MM.1S (cell line): ENCODE results near the gene ANKZF1.
A peak's percentile ranks its signal among the peaks of the same experiment; 100 is the strongest.

ENCODE experiments used
- DNase-seq: peaks from one replicate; pipeline ENCODE4 v3.0.0-alpha.2; 2015
- H2AFZ ChIP-seq: fragments of 300-600 bp; sonication (generic); 2 replicates; pipeline ENCODE4 v1.6.0; 2016; ENCODE audit warnings: antibody characterized with exemption, low read length
- H3F3A ChIP-seq: fragments of 300-600 bp; sonication (generic); 2 replicates; pipeline ENCODE4 v1.6.1; 2016; ENCODE audit warnings: mild to moderate bottlenecking, antibody characterized with exemption, low read length, moderate library complexity, mixed read lengths; ENCODE audit not compliant: insufficient read depth
- H3K27ac ChIP-seq: fragments of 300-600 bp; sonication (generic); 2 replicates; pipeline ENCODE4 v1.5.1; 2016; ENCODE audit warnings: mild to moderate bottlenecking, low read length
- H3K27me3 ChIP-seq: fragments of 300-600 bp; sonication (generic); replicated peaks from 2 replicates; pipeline ENCODE4 v1.6.0; 2016; ENCODE audit warnings: low read length; ENCODE audit not compliant: insufficient read depth
- H3K36me3 ChIP-seq: fragments of 300-600 bp; sonication (generic); replicated peaks from 2 replicates; pipeline ENCODE4 v1.6.1; 2016; ENCODE audit warnings: mild to moderate bottlenecking, low read length, mixed read lengths; ENCODE audit not compliant: insufficient read depth
- H3K4me1 ChIP-seq: fragments of 300-600 bp; sonication (generic); 2 replicates; pipeline ENCODE4 v1.6.1; 2016; ENCODE audit warnings: low read length, mixed read lengths
- H3K4me2 ChIP-seq: fragments of 300-600 bp; sonication (generic); 2 replicates; pipeline ENCODE4 v1.6.0; 2016; ENCODE audit warnings: low read depth, low read length
- H3K4me3 ChIP-seq: fragments of 300-600 bp; sonication (generic); 2 replicates; pipeline ENCODE4 v1.5.1; 2016; ENCODE audit warnings: low read length, mixed read lengths
- H3K79me2 ChIP-seq: fragments of 300-600 bp; sonication (generic); 2 replicates; pipeline ENCODE4 v1.6.1; 2016; ENCODE audit warnings: mixed run types, low read length, mixed read lengths
- H3K9ac ChIP-seq: fragments of 300-600 bp; sonication (generic); 2 replicates; pipeline ENCODE4 v1.6.1; 2016; ENCODE audit warnings: low read length, mixed read lengths
- H3K9me2 ChIP-seq: fragments of 300-600 bp; sonication (generic); replicated peaks from 2 replicates; pipeline ENCODE4 v1.6.1; 2016; ENCODE audit warnings: mild to moderate bottlenecking, low read length, mixed read lengths; ENCODE audit not compliant: insufficient read depth
- H3K9me3 ChIP-seq: fragments of 300-600 bp; sonication (generic); replicated peaks from 2 replicates; pipeline ENCODE4 v1.6.1; 2016; ENCODE audit warnings: mild to moderate bottlenecking, low read length, mixed read lengths; ENCODE audit not compliant: insufficient read depth
- H4K20me1 ChIP-seq: fragments of 300-600 bp; sonication (generic); 2 replicates; pipeline ENCODE4 v1.6.1; 2016; ENCODE audit warnings: mild to moderate bottlenecking, low read length, moderate library complexity, mixed read lengths; ENCODE audit not compliant: insufficient read depth
- CTCF ChIP-seq: fragments of 300-600 bp; sonication (generic); IDR thresholded peaks from 2 replicates; pipeline ENCODE4 v1.5.1; 2016; ENCODE audit warnings: antibody characterized with exemption, low read length, mixed read lengths
- EZH2 ChIP-seq: fragments of 300-600 bp; sonication (generic); optimal IDR thresholded peaks from 2 replicates; pipeline ENCODE3; 2017; ENCODE audit warnings: low read depth, mild to moderate bottlenecking, antibody characterized with exemption, low read length, mixed read lengths
- EZH2phosphoT487 ChIP-seq: fragments of 300-600 bp; sonication (generic); IDR thresholded peaks from 2 replicates; pipeline ENCODE4 v1.6.1; 2018; ENCODE audit warnings: antibody characterized with exemption, low read length

ANKZF1 gene

GRCh38 chr2:219245899-219246230 is 16.3 kb downstream of the ANKZF1 start:
- peak overlapping the region; percentile 94 for H3K4me2 ChIP-seq
- peak overlapping the region; percentile 89 for H3K4me3 ChIP-seq
- H3K4me1 ChIP-seq: peaks cover 47% of the 10 kb centered on the region
- H3F3A ChIP-seq: peaks cover 31% of the 10 kb centered on the region
- no peaks in the 10 kb centered on the region for H3K27me3 ChIP-seq
- 0 out of 2 replicates have a peak, but pooled peaks cover 4% of the 10 kb centered on the region for H3K36me3 ChIP-seq
- H3K27ac ChIP-seq: peak overlapping the region; percentile 62; the same call in 1 of the 2 replicates
- peak overlapping the region; percentile 93 for H3K9ac ChIP-seq
- H3K9me3 ChIP-seq: no peaks in the 10 kb centered on the region
- H2AFZ ChIP-seq: peak overlapping the region; percentile 57; the same call in 1 of the 2 replicates
- H3K79me2 ChIP-seq: peaks cover 39% of the 10 kb centered on the region
- H4K20me1 ChIP-seq: no peaks in the 10 kb centered on the region
- DNase-seq: no peak
- no peaks in the 10 kb centered on the region for H3K9me2 ChIP-seq
- no peak for TF ChIP-seq EZH2phosphoT487
- TF ChIP-seq CTCF: no peak
- TF ChIP-seq EZH2: no peak

GRCh38 chr2:219246559-219246958 is 17.0 kb downstream of the ANKZF1 start:
- H3K9me3 ChIP-seq: no peaks in the 10 kb centered on the region
- no peak overlapping the region for H3K9ac ChIP-seq
- H3K79me2 ChIP-seq: peaks cover 46% of the 10 kb centered on the region
- H4K20me1 ChIP-seq: no peaks in the 10 kb centered on the region
- peaks cover 31% of the 10 kb centered on the region for H3F3A ChIP-seq
- no peak overlapping the region for H3K27ac ChIP-seq
- no peak for TF ChIP-seq EZH2
- no peak for TF ChIP-seq CTCF
- no peak for TF ChIP-seq EZH2phosphoT487
- peaks cover 52% of the 10 kb centered on the region for H3K4me1 ChIP-seq
- no peaks in the 10 kb centered on the region for H3K27me3 ChIP-seq
- DNase-seq: no peak
- H3K36me3 ChIP-seq: 0 out of 2 replicates have a peak, but pooled peaks cover 6% of the 10 kb centered on the region
- no peak overlapping the region for H2AFZ ChIP-seq
- H3K9me2 ChIP-seq: no peaks in the 10 kb centered on the region
- no peak overlapping the region for H3K4me3 ChIP-seq
- peak overlapping the region; percentile 94; the same call in 1 of the 2 replicates for H3K4me2 ChIP-seq

GRCh38 chr2:219247678-219248642 is 18.4 kb downstream of the ANKZF1 start:
- Histone ChIP-seq H4K20me1 (no peaks in the 10 kb centered on the region), H3K4me3 (no peak overlapping the region), H3K4me1 (peaks cover 61% of the 10 kb centered on the region), H3K4me2 (peak overlapping the region; percentile 41), H3K27ac (peak overlapping the region; percentile 89; the same call in 1 of the 2 replicates), H3K9ac (no peak overlapping the region), H2AFZ (no peak overlapping the region), H3K9me3 (no peaks in the 10 kb centered on the region), H3K79me2 (peaks cover 60% of the 10 kb centered on the region), H3K36me3 (0 out of 2 replicates have a peak, but pooled peaks cover 6% of the 10 kb centered on the region), H3K9me2 (no peaks in the 10 kb centered on the region), H3K27me3 (no peaks in the 10 kb centered on the region), H3F3A (peaks cover 31% of the 10 kb centered on the region)
- no peak for TF ChIP-seq CTCF
- DNase-seq: peak; percentile 49
